Progenitor cell of endocrine pancreas (in vitro differentiated cells): ENCODE measurements around the gene PDE9A. TPM values are rescaled to one million over a fixed set of nuclear protein-coding genes. Genes with fewer than 3 reads are reported as not detected.
A peak's percentile ranks its signal among the peaks of the same experiment; 100 is the strongest.

Experiments
- DNase-seq: peaks from one replicate; pipeline ENCODE4 v3.0.0; 2021; ENCODE audit warnings: low spot score; ENCODE audit not compliant: unreplicated experiment
- H3K27ac Mint-ChIP-seq: 2 replicates; pipeline ENCODE4 v1.8.0; 2021; ENCODE audit warnings: mild to moderate bottlenecking, moderate library complexity, mixed read lengths
- H3K27me3 Mint-ChIP-seq: 2 replicates; pipeline ENCODE4 v1.8.0; 2021; ENCODE audit warnings: mixed read lengths
- H3K36me3 Mint-ChIP-seq: 2 replicates; pipeline ENCODE4 v1.8.0; 2022; ENCODE audit warnings: mixed read lengths; ENCODE audit not compliant: insufficient read depth
- H3K4me1 Mint-ChIP-seq: 2 replicates; pipeline ENCODE4 v1.8.0; 2021; ENCODE audit warnings: low read depth, mixed read lengths
- H3K4me3 Mint-ChIP-seq: 2 replicates; pipeline ENCODE4 v1.8.0; 2021; ENCODE audit warnings: low read depth, mild to moderate bottlenecking, moderate library complexity, mixed read lengths
- H3K9me3 Mint-ChIP-seq: 2 replicates; pipeline ENCODE4 v1.8.0; 2021; ENCODE audit warnings: low read depth, mixed read lengths
- total RNA-seq: library from RNA; stranded (reverse); gene quantifications from 2 replicates; pipeline ENCODE4 v1.2.1, GENCODE V29; 2021
- TF ChIP-seq, protein P1 (sequence below): fragments of 200-600 bp; sonication (generic); IDR thresholded peaks from one replicate; pipeline ENCODE4 v1.5.0; 2021; ENCODE audit warnings: antibody characterized with exemption, mild to moderate bottlenecking; ENCODE audit not compliant: unreplicated experiment

The PDE9A gene
- total RNA-seq, 1 donor from 2014 or later: 57.0 TPM

DNA sequence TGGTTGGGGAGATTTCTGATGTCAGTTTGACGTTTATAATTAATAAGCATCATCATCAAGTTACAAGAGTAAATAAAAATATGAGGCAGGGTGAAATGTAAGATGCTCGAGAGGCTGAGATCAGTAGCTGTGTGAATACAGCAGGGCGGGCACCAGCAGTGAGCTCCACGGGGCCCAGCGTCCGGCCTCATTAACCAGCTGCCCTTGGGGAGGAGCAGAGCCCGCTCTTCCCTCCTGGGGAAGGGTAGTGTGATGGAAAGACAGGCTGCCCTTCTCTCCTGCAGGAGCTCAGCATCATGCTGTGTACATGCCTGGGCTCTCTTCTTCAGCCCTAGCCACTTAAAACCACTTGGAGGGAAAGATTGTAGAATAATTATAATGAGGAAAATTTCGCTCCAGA is 23.4 kb downstream of the PDE9A start:
- TF ChIP-seq, protein P1, sequence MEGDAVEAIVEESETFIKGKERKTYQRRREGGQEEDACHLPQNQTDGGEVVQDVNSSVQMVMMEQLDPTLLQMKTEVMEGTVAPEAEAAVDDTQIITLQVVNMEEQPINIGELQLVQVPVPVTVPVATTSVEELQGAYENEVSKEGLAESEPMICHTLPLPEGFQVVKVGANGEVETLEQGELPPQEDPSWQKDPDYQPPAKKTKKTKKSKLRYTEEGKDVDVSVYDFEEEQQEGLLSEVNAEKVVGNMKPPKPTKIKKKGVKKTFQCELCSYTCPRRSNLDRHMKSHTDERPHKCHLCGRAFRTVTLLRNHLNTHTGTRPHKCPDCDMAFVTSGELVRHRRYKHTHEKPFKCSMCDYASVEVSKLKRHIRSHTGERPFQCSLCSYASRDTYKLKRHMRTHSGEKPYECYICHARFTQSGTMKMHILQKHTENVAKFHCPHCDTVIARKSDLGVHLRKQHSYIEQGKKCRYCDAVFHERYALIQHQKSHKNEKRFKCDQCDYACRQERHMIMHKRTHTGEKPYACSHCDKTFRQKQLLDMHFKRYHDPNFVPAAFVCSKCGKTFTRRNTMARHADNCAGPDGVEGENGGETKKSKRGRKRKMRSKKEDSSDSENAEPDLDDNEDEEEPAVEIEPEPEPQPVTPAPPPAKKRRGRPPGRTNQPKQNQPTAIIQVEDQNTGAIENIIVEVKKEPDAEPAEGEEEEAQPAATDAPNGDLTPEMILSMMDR: no peak
- no peak for DNase-seq
- no peaks in the 10 kb centered on the region for H3K27me3 Mint-ChIP-seq
- H3K9me3 Mint-ChIP-seq: no peaks in the 10 kb centered on the region
- no peak overlapping the region for H3K4me3 Mint-ChIP-seq
- H3K4me1 Mint-ChIP-seq: peaks cover 12% of the 10 kb centered on the region
- H3K27ac Mint-ChIP-seq: no peak overlapping the region
- peaks cover 18% of the 10 kb centered on the region for H3K36me3 Mint-ChIP-seq

DNA sequence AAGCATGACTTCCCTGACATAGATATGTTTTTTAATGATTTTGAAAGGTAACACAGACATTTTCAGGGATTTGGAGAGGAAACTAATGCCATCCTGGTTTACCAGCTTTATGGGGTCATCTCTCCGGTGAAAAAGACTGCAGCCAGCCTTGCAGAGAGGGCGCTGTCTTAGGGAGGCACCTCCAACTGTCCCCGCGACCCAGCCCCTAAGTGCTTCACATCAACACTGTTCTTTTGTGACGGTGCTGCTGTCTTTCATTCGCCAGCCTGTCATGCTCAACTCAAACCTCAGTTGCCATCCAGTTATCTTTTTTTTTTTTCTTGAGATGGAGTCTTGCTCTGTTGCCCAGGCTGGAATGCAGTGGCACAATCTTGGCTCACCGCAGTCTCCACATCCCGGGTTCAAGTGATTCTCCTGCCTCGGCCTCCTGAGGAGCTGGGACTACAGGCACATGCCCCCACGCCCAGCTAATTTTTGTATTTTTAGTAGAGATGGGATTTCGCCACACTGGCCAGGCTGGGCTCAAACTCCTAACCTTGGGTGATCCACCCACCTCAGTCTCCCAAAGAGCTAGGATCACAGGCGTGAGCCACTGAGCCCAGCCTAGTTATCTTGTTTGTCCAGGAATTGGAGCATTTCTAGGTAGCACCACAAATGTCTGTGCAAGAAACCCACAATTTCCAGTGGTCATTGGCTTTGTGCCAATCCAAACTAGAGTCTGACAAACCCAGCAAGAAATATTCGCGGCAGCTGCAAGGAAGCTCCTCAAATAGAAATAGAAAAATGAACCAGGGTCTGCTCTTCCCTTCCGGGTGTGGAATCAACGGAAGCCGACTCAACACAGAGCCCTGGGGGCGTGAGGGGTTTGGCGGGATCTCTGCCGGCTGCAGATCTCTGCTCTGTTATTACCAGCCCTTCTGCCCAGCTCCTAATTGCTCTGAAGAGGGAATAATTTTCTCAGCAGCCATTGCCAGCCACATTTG is 24.2 kb downstream of the PDE9A start:
- no peak overlapping the region for H3K4me3 Mint-ChIP-seq
- peaks cover 18% of the 10 kb centered on the region for H3K36me3 Mint-ChIP-seq
- TF ChIP-seq, protein P1: no peak

DNA sequence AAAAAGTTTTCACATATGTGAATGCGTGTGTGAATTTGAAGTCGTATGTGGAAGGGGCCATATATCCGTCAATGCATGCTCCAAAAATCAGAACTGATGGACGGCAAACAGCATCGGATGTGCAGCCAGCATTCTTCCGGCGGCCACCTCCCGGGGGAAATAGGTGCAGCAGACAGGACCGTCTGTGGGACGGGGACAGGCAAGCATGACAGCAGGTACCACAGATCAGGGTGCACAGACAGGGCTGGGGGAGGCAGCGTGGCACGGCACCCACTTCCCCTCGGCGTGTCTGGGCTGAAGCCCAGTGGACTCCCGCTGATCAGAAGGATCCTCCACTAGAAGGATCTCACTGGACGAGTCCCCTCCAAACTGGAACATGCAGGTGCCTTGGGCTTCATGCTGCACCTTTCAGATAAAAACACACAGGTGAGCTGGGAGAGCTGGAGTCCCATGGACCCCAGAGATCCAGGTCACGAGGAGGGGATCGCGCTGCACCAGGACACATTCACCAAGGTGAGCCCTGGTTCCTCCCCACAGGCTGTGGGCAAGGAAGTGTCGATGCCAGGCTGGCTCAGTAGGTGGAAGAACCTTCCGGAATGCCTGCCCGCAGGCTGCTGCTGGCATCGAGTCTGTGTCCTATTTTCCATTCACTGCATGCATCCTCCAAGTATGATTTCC is 25.3 kb downstream of the PDE9A start:
- H3K27me3 Mint-ChIP-seq: no peaks in the 10 kb centered on the region
- TF ChIP-seq, protein P1: no peak
- H3K27ac Mint-ChIP-seq: peak overlapping the region; percentile 29
- no peaks in the 10 kb centered on the region for H3K9me3 Mint-ChIP-seq
- DNase-seq: no peak
- H3K4me1 Mint-ChIP-seq: peaks cover 4% of the 10 kb centered on the region
- H3K4me3 Mint-ChIP-seq: no peak overlapping the region
- peaks cover 18% of the 10 kb centered on the region for H3K36me3 Mint-ChIP-seq

More for the DNA sequence above, 24.2 kb downstream of the PDE9A start:
- Mint-ChIP-seq H3K27me3 (no peaks in the 10 kb centered on the region), H3K4me1 (peaks cover 8% of the 10 kb centered on the region), H3K27ac (no peak overlapping the region), H3K9me3 (no peaks in the 10 kb centered on the region)
- no peak for DNase-seq

DNA sequence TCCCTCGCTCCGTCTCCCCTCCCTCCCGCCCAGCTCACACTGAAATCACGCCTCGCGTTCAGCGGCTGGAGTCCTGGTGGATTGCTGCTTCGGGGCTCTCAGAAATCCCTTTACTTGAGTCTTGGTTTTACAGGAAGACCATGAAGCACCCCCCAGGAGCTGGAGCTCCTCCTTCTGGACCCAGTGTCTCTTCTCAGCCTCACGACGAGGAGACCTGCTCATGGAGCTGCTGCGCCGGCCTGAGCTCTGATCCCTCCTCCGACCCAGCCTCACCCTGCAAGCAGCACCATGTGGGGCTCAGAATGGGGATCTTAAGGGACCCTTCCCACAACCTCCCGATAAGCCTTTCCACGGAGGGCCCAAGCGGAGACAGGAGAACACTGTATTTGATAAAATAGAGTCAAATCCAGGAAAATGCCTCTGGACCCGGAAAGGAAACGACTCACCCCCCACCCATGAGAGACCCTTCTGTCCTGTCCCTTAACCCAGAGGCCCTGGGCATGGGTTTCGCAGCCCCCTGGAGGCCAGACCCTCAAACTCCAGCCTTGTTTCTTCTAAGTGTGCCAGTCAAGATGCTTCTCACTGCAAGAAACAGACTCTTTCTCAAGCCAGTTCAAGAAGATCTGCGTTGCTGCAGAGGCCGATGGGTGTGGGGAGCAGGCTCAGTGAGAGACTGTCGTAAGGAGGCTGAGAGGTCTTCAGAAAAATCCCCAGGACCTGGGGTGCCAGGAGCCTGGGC is 26.1 kb downstream of the PDE9A start:
- TF ChIP-seq, protein P1: peak; percentile 21
- no peak for DNase-seq
- Mint-ChIP-seq H3K4me1 (peaks cover 2% of the 10 kb centered on the region), H3K9me3 (no peaks in the 10 kb centered on the region), H3K36me3 (peaks cover 21% of the 10 kb centered on the region), H3K4me3 (no peak overlapping the region), H3K27me3 (no peaks in the 10 kb centered on the region), H3K27ac (no peak overlapping the region)

DNA sequence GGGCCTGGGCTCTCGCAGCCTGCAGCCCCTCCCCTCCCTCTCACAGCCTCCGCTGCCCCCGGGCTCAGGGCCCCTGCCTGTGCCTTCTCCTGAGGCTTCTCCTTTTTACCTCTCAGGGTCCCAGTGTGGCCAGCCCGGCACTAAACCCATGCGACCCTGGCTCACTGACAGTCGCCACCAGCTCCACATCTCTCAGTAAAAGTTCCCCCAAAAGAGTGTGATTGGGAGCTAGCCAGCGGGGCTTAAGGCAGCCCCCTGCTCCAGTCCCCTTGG is 26.6 kb downstream of the PDE9A start:
- no peak overlapping the region for H3K27ac Mint-ChIP-seq
- H3K27me3 Mint-ChIP-seq: no peaks in the 10 kb centered on the region
- H3K4me1 Mint-ChIP-seq: no peaks in the 10 kb centered on the region
- H3K36me3 Mint-ChIP-seq: peaks cover 23% of the 10 kb centered on the region
- no peak for DNase-seq
- no peaks in the 10 kb centered on the region for H3K9me3 Mint-ChIP-seq
- TF ChIP-seq, protein P1: no peak
- H3K4me3 Mint-ChIP-seq: no peak overlapping the region
